Nephron (organoid): ENCODE results near the gene MAP3K20.
"Not testable (repeated sequence)": the region's sequence is repeated elsewhere in the genome, so short reads cannot be mapped to it uniquely, and the experiment has no call there.

Source experiments
- H3K27ac Mint-ChIP-seq, 3 experiments: 2 replicates each; pipeline ENCODE4 v1.8.0; 2020; ENCODE audit warnings: mixed read lengths in 3 of 3, mild to moderate bottlenecking in 2 of 3, moderate library complexity in 1 of 3
- H3K27me3 Mint-ChIP-seq: 2 replicates; pipeline ENCODE4 v1.8.0; 2021; ENCODE audit warnings: low read depth, mild to moderate bottlenecking, moderate library complexity, mixed read lengths
- H3K36me3 Mint-ChIP-seq: 2 replicates; pipeline ENCODE4 v1.8.0; 2020; ENCODE audit warnings: low read depth, mixed read lengths
- H3K4me1 Mint-ChIP-seq: 2 replicates; pipeline ENCODE4 v1.8.0; 2020; ENCODE audit warnings: mixed read lengths
- H3K4me3 Mint-ChIP-seq, 3 experiments: 2 replicates each; pipeline ENCODE4 v1.8.0; 2020; ENCODE audit warnings: mild to moderate bottlenecking in 3 of 3, mixed read lengths in 3 of 3, moderate library complexity in 2 of 3
- H3K9me3 Mint-ChIP-seq: 2 replicates; pipeline ENCODE4 v1.8.0; 2020; ENCODE audit warnings: mixed read lengths
- TF ChIP-seq, protein P1 (sequence below), 3 experiments: fragments of 200-600 bp; sonication (generic); IDR thresholded peaks; one replicate each; pipeline ENCODE4 v1.5.0; 2021; ENCODE audit warnings: antibody characterized with exemption in 3 of 3; ENCODE audit not compliant: unreplicated experiment in 3 of 3

MAP3K20 gene

DNA sequence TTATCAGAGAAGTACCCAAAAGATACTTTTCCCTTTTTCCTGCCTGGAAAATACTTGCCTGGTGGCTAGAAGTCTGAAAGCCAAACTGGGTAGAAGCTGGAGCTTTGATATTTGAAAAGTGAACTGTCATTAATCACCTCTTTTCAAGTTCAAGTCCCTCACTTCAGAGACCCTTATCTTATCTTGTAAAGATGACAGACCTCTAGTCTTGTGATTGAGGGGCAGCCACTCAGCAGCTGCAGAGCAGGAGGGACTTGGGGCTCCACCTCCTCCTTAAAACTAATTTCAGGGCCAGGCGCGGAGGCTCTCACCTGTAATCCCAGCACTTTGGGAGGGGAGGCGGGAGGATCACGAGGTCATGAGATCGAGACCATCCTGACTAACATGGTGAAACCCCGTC is 214.9 kb downstream of the MAP3K20 start:
- Mint-ChIP-seq H3K27me3 (no peaks in the 10 kb centered on the region), H3K27ac (no peak overlapping the region), H3K4me3 (no peak overlapping the region), H3K36me3 (no peaks in the 10 kb centered on the region), H3K9me3 (peaks cover 10% of the 10 kb centered on the region), H3K4me1 (no peaks in the 10 kb centered on the region)
- TF ChIP-seq, protein P1, sequence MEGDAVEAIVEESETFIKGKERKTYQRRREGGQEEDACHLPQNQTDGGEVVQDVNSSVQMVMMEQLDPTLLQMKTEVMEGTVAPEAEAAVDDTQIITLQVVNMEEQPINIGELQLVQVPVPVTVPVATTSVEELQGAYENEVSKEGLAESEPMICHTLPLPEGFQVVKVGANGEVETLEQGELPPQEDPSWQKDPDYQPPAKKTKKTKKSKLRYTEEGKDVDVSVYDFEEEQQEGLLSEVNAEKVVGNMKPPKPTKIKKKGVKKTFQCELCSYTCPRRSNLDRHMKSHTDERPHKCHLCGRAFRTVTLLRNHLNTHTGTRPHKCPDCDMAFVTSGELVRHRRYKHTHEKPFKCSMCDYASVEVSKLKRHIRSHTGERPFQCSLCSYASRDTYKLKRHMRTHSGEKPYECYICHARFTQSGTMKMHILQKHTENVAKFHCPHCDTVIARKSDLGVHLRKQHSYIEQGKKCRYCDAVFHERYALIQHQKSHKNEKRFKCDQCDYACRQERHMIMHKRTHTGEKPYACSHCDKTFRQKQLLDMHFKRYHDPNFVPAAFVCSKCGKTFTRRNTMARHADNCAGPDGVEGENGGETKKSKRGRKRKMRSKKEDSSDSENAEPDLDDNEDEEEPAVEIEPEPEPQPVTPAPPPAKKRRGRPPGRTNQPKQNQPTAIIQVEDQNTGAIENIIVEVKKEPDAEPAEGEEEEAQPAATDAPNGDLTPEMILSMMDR (IDR thresholded peaks at IDR 0.05; ENCODE audit: unreplicated experiment in 3 of 3) = no peak

DNA sequence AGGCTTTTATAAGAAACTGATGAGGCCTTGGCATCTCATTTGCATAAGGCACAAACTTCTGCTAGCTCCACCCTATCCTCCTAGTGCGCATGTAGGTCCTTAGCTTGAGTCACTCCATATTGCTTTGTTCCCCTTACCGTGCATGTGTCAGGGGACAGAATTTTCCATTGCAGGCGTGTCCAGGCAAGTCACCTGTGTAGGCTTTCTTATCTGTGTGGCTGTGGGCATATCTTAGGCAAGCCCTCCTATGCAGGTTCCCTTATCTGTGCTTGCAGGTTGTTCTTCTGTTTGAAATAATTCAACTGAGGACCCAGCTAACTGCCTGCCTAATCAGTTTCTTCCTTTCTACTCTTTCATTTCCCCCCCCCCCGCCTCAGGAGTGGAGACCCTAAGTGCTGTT is 215.8 kb downstream of the MAP3K20 start:
- peaks cover 16% of the 10 kb centered on the region for H3K9me3 Mint-ChIP-seq

DNA sequence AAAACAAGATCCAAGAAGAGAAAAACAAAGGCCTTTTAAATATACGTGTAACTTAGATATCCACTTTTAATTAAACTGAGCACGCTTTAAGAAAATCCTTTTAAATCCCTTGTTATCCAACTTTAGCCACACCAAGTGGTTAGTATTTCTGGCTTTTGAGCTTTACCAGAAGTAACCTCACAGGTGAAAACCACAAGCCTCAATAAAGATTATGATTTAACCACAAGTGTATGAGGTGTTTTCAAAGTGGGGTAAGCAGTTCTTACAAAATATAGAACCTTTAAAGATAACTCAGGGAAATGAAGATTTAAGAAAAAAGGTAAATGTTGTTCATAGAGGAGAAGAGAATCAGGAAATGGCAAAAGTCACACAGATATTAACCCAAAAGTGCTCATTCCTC is 220.6 kb downstream of the MAP3K20 start:
- Mint-ChIP-seq H3K4me3 (no peak overlapping the region), H3K27ac (no peak overlapping the region), H3K27me3 (no peaks in the 10 kb centered on the region), H3K9me3 (peaks cover 55% of the 10 kb centered on the region), H3K4me1 (no peaks in the 10 kb centered on the region), H3K36me3 (peaks cover 13% of the 10 kb centered on the region)
- TF ChIP-seq, protein P1 (IDR thresholded peaks at IDR 0.05; ENCODE audit: unreplicated experiment in 3 of 3) = no peak

More for the DNA sequence above, 215.8 kb downstream of the MAP3K20 start:
- Mint-ChIP-seq H3K4me3 (no peak overlapping the region), H3K27me3 (no peaks in the 10 kb centered on the region), H3K4me1 (no peaks in the 10 kb centered on the region), H3K36me3 (no peaks in the 10 kb centered on the region), H3K27ac (no peak overlapping the region)
- TF ChIP-seq, protein P1 (IDR thresholded peaks at IDR 0.05; ENCODE audit: unreplicated experiment in 3 of 3) = no peak

DNA sequence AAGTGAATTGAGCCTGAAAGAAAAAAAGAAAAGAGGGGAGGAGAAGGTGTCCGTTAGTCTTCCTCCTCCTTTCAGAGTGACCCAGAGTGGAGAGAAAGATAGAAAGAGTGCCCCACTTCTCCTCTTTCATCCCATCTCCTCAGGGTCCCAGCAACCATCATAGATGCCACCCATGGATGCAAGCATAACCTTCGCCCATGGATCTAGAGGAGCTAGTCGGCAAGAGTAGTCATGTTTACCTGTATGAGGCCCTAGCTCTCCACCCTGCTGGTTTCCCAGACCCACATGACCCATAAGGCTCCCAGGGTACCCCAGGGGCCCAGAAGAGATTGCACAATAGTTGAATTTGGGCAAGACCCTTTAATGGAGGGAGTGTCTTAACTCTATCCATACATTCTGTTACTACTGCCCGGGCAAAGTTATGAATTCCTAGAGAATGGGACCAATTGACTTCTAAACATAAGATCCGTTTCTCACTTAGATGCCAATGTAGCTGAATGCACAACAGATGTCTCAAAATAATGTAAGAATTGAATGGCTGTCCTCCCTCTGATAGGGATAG is 223.0 kb downstream of the MAP3K20 start:
- H3K4me3 Mint-ChIP-seq = no peak overlapping the region
- H3K4me1 Mint-ChIP-seq = no peaks in the 10 kb centered on the region
- peaks cover 62% of the 10 kb centered on the region for H3K9me3 Mint-ChIP-seq

DNA sequence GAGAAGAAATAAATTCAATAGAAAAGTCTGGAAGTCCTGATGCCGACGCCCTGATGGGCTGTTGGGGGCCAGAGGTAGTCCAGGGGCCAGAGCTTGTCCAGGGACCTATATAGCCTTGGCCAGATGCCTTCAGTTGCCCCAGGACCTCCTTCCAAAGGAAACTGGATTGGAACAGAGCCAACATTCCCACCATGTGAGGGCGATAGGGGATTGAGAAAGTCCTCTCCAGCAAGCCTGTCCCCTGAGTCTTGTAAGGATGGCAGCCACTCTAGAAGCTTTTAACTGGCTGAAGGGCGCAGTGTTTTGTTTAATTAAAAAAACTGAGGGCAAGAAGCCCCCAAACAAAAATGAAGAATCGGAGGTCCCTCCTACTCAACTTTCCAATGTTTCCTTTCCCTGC is 224.1 kb downstream of the MAP3K20 start:
- TF ChIP-seq, protein P1 (IDR thresholded peaks at IDR 0.05; ENCODE audit: unreplicated experiment in 3 of 3) = no peak
- Mint-ChIP-seq H3K27me3 (no peaks in the 10 kb centered on the region), H3K36me3 (peaks cover 18% of the 10 kb centered on the region), H3K4me3 (no peak overlapping the region), H3K4me1 (no peaks in the 10 kb centered on the region), H3K27ac (no peak overlapping the region), H3K9me3 (peaks cover 62% of the 10 kb centered on the region)

More for the DNA sequence above, 223.0 kb downstream of the MAP3K20 start:
- Mint-ChIP-seq H3K36me3 (peaks cover 18% of the 10 kb centered on the region), H3K27me3 (no peaks in the 10 kb centered on the region), H3K27ac (no peak overlapping the region)
- TF ChIP-seq, protein P1 (IDR thresholded peaks at IDR 0.05; ENCODE audit: unreplicated experiment in 3 of 3) = no peak

DNA sequence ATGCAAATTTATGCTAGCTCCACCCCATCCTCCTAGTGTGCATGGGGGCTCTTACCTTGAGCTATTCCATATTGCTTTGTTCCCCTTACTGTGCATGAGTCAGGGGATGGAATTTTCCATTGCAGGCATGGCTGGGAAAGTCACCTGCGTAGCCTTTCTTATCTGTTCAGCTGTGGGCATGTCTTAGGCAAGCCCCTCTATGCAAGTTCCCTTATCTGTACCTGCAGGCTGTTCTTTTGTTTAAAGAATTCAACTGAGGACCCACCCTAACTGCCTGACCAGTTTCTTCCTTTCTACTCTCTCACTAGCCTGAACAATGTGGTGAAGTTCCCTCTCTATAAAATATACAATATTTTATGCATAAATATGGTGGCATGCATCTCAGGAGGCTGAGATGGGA is 224.8 kb downstream of the MAP3K20 start:
- no peaks in the 10 kb centered on the region for H3K4me1 Mint-ChIP-seq
- no peak overlapping the region for H3K27ac Mint-ChIP-seq
- TF ChIP-seq, protein P1 (IDR thresholded peaks at IDR 0.05; ENCODE audit: unreplicated experiment in 3 of 3) = no peak
- peaks cover 57% of the 10 kb centered on the region for H3K9me3 Mint-ChIP-seq
- no peak overlapping the region for H3K4me3 Mint-ChIP-seq
- no peaks in the 10 kb centered on the region for H3K27me3 Mint-ChIP-seq
- H3K36me3 Mint-ChIP-seq = peaks cover 18% of the 10 kb centered on the region

DNA sequence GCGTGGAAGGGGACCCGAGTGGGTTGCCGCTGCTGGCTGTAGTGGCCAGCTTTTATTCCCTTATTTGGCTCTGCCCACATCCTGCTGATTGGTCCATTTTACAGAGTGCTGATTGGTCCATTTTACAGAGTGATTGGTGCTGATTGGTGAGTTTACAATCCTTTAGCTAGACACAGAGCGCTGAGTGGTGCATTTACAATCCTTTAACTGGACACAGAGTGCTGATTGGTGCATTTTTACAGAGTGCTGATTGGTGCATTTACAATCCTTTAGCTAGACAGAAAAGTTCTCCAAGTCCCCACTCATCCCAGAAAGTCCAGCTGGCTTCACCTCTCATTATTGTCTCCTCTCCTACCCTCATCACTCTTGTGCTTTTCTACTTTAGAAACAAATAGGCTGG is 225.9 kb downstream of the MAP3K20 start:
- H3K27ac Mint-ChIP-seq, H3K27me3 Mint-ChIP-seq, H3K4me3 Mint-ChIP-seq, H3K4me1 Mint-ChIP-seq: not testable (repeated sequence)
- H3K36me3 Mint-ChIP-seq = peaks cover 18% of the 10 kb centered on the region
- peaks cover 50% of the 10 kb centered on the region for H3K9me3 Mint-ChIP-seq
